T-helper 2 cell (primary cell): Measurements from ENCODE around the gene NBEA.

Experiments
- DNase-seq, 5 experiments: peaks; one replicate each; pipeline versions ENCODE4 v3.0.0 to v3.0.0-alpha.2; 2012 to 2022

Gene NBEA

DNA sequence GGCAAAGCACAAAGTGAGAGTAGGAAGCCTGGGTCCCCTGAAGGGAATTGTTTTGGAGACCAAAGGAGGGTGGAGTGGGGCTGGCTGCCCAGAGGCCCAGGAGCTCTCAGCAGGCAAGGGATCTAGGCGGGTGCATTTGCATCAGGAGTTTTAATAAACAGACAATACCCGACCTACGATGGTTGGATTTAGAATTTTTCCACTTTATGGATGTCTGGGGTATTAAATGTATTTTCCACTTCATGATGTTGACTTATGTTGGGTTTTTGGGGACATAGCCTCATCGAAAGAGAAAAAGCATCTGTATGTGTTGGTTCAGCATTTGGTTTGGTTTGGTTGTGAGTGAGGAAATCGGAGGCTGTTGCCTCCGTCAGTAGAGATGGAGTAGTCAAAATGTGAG lies 739.6 kb downstream of the NBEA start:
- DNase-seq, result no peak

DNA sequence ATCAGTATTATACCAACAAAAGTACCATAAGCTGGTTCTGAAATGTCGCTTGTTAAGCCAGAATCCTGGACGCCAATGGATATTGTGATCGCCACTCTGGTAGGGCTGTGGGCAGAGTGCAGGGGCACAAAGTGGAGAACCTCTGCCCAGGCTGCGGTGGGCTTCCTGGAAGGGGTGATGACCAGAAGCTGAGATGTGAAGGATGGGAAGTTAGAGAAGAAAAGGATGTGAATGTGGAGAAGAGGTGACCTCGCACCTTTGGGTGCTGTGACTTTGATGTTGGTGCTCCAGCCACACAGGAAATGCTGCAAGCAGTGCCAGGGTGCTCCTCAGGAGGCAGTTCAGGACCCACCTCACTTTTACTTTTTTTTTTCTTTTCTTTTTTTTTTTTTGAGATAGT lies 742.4 kb downstream of the NBEA start:
- DNase-seq, result no peak

DNA sequence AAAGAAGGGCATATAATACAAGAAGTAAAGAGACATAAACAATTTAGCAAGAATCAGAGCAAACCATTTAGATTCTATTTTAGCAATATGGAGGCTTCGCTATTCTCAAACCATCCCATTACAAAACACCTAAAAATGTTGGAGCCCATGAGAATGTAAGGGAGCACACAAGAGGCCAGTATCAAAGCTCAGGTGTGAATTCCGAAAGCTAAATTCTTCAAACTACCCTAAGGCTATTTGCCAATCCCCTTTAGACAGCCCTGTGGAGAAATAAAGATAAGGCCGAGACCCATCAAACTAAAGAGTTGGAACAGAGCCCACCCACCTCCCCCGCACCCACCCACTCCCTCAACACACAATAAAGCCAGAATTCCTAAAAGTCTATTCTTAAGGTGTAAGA lies 745.3 kb downstream of the NBEA start:
- no peak for DNase-seq

DNA sequence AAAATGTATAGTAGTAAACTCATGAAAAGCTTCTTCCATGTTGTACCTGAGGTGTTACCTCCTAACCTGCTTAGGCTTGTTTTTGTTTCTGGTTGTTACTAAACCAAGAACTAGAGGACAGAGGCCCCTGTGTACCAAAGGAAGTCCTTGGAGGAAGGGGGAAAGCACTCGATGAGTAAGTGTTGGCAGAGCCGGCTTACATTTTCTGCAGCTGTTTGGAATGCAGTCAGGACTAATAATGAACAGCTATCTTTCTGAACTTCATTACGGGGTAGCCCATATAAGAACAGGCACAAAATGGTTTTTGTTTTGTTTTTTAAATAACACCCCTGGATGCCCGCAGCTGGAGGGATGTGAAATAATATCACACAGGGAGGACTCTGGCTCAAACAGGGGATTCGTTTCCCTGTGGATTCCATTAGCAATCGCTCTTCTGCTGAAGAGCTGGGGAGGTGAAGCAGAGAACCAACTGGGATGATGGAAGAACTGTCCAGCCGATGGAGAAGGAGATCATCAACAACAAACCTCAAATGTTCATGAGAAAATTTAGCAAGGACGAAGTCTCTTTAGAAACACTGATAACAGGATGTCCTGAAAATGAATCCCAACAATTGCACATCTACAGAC lies 748.6 kb downstream of the NBEA start:
- no peak for DNase-seq

DNA sequence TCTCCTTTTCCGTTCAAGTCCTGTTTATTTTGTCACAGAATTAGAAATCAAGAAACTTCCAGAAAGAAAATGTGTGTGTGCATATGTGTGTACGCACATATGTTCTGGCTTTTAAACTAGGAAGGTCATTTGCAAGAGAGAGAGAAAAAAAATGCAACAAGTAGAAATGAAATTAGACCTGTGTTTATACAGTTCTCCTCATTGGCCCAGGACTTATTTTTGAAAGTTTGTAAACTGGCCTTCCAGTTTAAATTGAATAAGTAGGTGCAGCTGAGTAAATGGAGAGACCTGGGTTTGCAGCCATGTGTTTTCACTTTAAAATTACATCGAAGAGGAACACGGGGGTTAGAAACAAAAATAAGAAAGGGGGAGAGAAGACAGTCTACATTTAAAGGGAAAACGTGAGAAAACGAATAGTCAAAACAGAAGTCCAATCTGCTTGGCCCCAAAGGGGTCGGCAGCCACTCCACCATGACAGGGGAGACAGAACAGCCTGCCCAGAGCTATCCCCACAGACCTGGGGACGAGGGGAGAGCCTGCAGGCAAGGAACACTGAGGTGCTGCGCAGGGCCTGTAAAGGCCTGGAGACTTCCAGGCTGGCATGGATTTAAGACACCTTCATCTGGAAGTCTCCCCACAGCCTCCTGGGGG lies 751.2 kb downstream of the NBEA start:
- no peak for DNase-seq

DNA sequence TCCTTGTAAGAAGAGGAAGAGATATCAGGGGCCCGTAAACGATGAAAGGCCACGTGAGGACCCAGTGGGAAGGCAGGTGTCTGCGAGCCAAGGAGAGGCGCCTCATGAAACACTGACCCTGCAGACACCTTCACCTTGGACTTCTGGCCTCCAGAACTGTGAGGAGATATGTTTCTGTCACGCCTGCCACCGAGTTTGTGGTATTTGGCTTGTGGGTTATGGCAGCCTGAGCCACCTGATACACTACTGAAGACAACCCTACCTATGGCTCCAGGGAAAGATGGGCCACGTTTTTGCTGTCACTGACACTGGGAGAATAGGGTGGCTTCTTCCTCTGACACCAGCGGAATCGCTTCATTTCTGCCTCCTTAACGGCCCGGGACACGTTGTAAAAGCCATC lies 752.0 kb downstream of the NBEA start:
- no peak for DNase-seq

DNA sequence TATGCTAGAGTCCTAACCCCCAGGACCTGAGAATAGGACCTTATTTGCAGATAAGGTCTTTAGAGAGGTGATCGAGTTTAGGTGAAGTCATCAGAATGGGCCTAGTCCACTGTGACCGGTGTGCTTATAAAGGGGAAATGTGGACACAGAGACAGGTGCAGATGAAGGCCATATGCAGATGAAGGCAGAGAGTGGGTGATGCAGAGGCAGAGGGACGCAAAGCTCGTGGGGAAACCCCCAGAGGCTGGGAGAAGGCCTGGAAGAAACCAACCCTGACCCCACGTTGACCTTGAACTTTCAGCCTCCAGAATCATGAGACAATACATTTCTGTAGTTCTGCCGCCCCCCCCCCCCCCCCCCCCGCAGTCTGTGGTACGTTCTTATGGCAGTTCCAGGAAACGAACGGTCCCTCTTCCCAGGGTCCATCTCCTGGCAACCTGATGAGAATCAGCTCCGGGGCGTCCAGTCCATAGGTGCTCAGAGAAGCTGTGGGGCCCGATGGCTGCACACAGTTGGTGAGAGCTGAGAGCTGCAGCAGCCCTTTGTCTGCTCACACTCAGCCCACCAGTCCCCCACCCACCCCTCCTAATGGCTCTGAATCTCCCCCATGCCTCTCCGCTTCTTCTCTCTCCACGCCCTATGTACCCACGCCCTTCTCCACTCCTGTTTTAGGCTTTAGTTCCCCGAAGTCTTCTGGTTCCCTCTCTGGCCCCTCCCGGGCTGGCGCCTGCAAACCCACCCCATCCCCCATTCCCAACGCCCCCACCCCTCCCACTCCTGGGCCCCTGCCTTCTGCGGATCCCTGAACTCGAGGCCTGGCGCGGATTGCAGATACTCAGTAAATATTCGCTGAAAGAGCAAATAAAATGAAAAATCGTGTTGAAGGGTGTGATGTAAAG lies 752.7 kb downstream of the NBEA start:
- DNase-seq, result no peak

DNA sequence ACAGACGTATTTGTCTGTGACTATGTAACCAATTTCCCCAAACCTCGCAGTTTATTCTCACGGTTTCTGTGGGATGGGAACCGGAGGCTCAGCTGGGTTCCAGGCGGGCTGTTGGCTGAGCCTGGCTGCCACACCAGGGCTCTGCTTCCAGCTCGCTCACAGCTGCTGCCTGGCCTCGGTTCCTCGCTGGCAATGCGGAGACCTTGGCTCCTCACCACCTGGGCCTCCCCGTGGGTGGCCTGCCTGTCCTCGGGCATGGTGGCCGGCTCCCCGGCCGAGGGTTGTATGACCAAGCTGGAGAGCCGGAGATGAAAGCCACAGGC lies 753.3 kb downstream of the NBEA start:
- no peak for DNase-seq

DNA sequence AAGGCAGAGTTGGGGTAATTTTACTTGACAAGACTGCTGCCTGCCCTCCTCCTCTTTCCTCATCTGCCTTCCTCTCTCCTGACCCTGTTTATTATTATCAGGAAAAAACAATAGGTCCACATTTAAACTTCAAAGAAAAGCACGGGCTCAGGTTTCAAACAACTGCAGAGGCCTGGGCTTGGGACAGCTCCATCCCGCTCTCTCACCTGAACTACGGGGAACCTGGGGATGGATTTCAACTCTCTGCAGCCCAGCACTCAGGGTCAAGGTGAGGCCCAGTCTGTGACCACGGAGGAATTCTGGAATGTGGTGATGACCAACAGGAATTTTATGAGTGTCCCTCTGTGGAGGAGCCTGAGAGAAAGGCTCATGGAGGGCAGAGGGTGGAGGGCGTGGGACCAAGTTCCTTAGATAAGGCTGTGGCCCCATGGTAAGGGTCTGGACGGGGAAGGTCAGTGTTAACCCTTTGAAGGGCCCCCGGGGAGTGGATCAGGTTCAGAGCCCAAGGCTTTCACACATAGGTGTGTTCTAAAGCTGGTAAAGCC lies 755.2 kb downstream of the NBEA start:
- DNase-seq, result no peak

DNA sequence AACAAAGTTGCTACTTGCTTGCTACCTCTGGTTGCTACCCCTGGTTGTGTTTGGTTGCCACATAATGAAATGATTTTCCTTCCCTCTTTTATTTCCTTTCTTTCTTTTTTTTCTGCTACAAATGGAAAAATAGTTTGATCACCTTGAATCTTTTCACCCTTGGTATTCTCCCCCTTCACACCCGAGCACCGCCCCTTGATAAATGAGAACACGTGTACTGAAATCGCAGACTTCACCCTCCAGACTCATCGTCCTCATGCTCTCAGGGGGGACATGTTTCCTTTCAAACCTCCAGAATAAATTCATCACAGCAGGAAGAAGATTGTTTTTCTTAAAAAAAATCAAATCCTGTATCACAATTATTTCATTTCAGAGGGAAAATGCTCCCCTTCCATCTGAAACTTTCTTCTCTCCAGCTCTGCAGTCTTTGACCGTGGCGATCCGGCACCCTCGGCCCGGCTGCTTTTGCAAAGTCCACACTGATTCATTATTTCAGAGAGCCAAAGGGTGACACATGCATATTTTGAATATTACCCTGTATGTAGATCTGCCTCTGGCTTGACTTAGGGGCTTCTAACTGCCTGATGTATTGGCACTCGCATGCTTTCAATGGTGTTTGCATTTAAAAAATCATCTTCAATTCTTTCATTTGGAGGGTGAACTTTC lies 757.0 kb downstream of the NBEA start:
- DNase-seq, result no peak

DNA sequence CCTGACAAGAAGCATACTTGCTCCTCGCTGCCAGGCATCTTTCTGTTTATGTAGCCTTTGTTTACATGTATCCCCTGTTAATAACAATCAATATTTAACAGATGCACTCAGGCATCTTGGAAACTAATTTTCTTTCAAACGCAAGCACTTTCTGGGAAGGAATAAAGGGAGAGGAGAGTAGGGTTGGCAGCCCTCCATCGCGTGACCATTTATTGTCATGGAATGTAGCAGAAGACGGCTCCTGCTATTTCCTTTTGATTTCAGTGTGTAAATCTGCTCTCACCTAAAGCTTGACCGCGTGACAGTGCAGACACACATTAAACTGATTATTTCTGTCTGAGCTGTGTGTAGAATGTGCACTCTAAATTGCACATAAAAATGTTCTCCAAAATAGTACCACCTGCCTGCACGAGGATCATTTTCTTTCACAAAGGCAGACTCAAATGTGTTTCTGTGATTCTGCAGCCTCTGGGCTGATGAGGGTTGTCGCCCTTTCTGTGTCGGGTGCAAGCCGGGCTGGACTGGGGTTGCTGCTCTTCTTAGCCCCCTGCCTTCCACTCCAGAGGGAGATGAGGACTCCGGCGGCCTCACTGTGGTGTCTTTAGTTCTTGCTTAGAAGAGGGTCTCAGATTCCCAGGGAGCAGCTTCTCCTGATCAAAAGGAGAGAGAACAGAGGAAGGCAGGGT lies 757.9 kb downstream of the NBEA start:
- no peak for DNase-seq

DNA sequence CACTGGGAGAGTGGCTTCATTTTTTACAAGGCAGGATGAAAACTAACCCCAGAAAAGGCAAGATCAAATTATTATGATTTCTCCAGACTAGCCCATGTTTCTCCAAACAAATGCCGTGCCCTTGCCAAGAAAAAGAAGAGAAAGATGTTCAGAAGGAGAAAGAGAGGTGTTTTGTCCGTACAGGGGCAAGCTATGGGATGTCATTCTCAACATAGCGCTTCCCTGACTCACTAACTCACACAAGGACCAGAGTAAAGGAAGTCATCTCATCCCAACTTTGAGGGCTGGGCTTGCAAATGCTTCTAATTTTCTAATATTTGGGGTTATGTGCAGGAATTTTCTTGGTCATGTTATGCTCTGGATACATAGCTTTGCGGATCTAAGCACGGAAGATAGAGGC lies 758.6 kb downstream of the NBEA start:
- no peak for DNase-seq

DNA sequence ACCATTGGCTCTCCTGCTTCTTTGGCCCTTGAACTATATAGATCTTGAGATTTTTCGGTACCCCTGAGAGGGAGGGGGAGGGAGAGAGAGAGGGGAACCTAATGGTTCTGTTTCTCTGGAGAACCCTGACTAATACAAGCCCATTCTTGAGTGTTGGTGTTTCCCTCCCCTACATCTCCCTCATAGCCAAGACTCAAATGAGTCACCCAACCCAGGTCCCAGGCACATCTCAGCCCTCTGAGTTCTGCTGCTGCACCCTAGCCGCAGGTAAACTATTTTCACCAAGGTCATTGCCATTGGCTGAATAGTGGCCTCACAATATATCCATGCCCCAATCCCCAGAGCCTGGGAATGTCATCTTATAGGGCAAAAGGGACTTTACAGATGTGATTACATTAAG lies 760.2 kb downstream of the NBEA start:
- no peak for DNase-seq

DNA sequence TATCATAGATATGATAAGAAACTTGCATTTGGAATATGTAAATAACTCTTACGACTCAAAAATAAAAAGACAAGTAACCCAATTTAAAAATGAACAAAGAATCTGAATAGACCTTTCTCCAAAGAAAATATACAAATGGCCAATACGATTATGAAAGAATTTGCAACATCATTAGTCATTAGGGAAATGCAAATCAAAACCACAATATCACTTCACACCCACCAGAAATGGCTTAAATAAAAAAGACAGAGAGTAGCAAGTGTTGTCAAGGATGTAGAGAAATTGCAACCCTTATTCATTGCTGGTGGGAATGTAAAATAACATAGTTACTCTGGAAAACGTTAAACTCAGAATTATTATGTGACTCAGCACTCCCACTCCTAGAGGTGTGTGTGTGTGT lies 761.0 kb downstream of the NBEA start:
- DNase-seq, result no peak

DNA sequence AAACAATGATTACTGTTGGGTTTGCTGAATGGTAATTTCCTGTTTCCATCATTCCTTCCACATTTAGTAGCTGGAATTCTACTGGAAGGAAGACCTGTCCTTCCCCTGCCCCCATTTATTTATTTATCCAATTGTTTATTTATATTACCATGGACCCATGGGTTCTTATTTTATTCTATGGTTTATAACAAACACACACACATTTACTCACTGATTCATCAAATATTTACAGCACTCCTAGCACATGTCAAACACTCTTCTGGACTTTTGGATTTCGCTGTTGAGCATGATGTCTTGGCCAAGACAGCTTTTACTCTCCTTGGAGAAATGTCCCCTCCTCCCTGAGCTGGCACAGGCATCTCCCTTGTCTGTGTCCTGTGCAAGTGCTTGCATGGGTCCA lies 762.3 kb downstream of the NBEA start:
- DNase-seq, result no peak

DNA sequence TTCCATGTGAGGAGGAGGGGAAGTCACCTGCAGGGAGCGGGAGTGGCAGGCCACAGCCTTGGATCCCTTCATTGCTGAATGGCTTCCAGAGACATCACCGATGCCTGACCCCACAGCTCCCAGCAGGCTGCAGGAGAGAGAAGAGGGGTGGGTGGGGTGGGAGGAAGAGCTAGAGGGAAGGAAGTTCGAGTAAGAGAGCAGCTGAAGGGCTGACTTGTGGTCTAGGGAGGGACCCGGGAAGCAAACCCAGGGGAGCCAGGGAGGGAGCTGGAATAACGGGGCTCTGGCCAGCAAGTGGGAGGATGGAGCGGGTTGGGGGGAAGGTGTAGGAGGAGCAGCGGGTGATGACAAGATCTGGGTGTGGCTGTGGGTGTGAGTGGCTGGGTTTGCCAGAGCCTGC lies 764.2 kb downstream of the NBEA start:
- DNase-seq, result no peak

DNA sequence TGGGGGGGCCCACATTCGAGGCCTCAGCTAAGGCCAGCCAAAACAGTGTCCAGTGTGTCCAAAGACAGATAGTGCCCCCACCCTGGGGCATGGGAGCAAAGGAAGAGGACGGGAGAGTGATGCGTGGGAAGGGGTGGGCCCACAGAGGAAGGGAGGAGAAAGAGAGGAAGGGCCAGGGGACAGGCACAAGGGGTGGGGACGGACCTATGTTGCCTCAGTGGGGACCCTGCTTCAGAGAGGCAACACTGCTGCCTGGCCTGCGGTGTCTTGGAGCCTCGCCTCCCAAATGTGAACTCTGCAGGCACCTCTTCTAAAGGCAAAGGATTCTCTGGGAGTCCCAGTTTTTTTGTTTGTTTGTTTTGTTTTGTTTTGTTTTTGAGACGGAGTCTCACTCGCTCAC lies 764.7 kb downstream of the NBEA start:
- no peak for DNase-seq

DNA sequence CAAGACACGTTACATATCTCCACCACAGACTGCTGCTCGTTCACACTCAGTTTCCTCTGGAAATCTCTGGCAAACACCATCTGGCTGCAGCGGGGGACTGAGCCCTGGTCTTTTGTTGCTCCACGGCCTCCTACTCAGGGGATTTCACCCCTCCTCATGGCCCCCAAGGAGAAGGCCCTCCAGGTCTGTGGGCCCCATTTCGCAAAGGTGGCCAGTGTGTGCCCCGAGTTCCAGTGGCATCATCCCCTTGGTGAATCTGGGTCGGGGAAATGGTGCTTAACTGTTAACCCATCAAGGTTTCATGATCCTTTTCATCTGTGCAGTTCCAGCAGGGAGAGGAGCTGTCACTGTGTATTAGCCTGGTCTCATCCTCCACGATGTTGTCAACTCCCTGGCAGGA lies 769.8 kb downstream of the NBEA start:
- no peak for DNase-seq

DNA sequence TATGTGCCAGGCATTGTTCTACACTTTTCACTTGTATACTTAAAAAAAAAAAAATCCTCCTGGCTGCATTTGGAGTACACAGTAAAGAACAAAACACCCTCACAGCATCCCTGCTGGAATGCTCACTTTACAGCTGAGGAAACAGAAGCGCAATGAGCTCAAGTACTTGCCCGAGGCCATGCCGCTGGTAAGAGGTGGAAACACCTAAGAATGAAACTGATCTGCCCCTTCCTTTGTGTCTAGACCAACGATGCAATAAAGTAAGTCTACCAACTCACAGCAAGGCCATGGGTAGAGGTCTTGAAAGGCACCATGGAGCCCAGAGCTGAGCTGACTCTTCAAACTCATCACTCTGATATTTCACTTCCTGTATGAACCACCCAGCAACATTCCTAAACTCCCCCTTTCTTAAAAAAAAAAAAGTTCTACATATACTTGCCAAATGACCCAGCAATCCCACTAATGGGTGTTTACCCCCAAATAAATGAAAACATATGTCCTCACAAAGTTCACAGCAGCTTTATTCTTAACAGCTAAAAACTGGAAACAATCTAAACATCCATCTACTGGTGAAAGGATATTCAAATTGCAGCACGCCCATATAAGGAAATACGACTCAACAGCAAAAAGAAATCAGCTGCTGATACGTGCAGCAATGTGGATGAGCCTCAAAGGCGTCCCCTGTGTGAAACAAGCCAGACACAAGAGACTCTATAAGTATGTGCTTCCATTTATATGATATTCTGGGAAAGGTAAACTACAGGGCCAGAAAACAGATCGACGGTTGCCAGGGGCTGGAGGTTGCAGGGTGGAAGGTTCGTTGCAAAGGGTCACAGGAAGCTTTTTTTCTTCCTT lies 771.1 kb downstream of the NBEA start:
- DNase-seq, result no peak

DNA sequence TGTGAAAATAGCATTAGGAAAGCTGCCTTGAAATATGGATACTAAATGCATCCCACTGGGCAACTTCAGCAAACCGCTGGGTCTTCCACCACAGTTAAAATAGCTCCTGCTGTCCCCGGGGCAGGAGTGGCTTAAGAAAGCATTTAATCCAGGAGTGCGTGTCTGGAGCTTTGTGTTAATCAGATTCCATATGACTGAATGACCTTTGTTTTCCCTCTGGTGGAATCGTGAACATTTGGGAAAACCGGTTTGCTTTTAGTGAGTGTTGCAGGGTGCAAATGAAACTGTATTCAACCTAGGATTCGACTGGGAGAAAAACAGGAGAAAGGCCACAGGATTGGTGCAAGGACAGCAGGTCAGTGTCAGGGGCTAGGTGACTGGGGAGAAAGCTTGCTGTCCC lies 772.1 kb downstream of the NBEA start:
- DNase-seq, result no peak

DNA sequence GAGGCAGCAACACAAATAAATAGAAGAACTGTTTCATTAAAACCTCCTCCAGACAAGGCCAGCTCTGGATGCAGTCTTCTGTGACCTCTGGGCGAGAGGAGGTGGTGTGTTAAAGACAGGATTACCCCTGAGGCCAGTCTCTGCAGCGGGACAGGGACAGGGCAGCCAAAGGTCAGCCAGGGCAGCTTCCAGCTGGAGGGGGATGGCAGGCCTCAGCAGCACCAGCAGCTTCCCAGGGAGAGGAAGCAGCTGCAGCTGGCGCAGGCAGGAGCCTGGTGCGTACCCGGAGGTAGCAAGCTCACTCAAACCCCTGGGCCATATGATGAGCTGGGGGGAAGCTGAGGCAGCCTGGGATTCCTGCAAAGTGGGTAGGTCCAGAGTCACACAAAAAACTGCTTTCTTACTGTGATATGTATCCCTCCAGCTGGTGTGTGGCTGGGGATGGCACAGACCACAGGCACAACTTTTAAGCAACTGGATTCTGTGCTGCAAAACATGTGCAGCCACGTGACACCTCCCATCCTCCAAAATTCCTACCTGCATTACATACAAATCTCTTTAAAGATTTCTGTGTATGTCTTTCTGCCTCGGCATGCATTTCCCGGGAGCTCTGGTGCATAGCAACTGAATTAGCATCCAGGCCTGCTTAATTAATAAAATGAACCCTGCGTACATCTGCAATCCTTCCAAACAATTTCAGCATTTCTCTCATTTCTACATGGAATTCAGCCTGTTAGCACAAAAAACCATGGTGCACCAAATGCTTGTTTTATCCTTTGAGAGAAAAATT lies 772.7 kb downstream of the NBEA start:
- DNase-seq, result no peak
